GM19397 (cell line): ENCODE measurements around the gene GUCA1C.

Experiments
- ATAC-seq: cut with Tn5 transposase; IDR thresholded peaks from one replicate; pipeline ENCODE4 v1.9.1; 2021; ENCODE audit warnings: mild to moderate bottlenecking, moderate library complexity; ENCODE audit not compliant: unreplicated experiment

GUCA1C gene, protein sequence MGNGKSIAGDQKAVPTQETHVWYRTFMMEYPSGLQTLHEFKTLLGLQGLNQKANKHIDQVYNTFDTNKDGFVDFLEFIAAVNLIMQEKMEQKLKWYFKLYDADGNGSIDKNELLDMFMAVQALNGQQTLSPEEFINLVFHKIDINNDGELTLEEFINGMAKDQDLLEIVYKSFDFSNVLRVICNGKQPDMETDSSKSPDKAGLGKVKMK

DNA sequence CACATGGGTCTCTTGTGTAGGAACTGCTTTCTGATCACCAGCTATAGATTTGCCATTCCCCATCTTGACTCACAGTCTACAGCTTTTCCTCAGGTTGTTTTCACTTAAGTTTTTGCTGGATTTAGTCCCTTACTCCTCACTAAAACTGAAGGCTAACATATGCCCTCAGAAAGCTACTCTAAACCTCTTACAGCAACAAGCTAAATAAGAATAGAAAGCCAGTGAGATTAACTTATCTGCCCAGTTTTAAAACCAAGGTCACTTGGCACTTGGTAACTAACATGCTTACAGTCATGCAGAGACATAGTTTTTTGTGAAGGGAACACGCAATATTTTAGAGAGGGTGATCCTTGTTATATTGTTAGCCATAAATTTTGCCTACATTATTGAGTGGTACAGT lies at the start of gene GUCA1C:
Gene GUCA1C (minus strand): TSS at position 180 of the 400 bp plus-strand sequence. CDS start 117 bp downstream, at position 63.
- ATAC-seq, result no peak

DNA sequence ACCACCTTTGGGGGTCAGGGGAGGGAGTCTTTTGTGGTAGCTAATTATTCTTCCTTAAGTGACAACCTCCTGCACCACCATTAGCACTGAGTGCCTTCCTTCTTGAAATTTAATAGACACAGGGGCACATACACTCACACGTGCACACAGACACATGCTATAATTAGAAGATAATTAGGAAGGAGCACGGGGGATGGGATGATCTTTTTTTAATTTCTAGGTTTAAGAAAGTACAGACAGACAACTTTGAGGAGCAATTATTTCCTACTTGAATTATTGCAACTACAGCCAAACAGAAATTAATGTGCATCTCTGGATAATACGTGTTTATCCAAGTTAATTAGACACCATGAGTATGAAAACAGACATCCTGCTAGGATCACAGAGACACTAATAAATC lies 44.8 kb upstream of the GUCA1C start:
- no peak for ATAC-seq

DNA sequence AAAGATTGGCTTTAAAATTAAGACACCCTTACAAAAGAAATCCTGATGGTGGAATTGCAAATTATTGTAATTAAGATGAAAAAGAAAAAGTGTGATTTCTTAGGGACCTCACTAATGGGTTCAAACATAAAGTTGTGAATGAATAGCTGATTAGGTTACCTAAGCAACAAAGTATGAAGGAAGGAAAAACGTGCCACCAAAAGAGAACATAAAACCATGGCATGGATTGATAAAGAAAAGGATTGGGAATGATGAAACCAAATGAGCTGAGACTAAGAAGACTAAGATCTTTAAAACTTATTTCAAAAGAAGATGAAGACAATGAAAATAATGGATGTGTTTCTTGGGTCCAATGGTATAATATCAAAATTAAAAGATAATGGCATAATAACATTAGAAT lies 32.2 kb upstream of the GUCA1C start:
- ATAC-seq, result no peak

DNA sequence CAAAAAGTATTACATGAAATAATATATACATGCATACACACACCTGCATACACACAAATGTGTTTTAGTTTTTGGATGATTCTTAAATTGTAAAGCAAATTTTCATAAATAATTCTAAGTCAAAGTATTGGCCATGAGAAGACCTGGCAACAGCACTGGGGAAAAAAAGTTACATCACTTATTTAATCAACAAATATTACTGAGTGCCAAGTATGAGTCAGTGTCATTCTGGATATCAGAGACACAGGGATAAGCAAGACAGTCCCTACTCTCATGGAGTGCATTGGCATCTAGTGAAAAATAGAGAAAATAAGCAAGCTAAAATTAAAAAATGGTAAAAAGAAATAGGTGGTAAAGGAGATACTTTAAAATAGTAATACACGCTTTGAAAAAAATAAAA lies 29.4 kb upstream of the GUCA1C start:
- no peak for ATAC-seq

DNA sequence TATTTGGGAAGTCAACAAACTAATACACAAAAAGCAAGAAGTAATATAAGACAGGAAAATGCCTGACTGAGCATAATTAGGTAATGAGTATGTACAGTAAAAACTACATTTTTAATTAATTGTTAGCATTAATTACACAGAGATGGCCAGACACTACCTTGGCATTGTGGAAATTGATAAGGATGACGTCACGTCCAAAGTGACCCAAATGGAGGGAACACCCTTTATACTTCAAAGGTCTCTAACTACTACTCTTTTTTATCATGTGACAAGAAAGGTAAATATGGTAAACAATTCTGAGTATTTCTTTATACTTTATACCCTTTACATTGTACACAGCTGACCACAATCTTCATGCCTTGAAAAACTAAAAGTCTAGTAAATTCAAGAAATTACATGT lies 22.4 kb upstream of the GUCA1C start:
- no peak for ATAC-seq

DNA sequence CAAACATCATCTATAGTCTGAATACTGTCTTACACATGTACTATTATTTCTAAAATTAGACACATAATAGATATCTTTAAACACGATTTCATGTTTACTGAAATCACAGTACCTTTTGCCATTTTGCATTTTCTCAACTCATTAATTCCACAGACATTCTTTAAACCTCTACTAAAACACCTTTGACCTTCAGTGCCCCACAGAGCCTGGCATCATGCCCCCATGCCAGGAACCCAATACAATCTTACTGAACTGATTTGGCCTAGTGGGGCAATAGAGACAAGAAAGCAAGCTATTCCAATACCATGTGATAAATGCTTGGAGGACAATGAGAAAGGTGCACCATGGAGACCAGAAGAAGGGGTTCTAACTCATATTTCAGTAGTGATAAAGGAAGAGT lies 19.3 kb upstream of the GUCA1C start:
- no peak for ATAC-seq

DNA sequence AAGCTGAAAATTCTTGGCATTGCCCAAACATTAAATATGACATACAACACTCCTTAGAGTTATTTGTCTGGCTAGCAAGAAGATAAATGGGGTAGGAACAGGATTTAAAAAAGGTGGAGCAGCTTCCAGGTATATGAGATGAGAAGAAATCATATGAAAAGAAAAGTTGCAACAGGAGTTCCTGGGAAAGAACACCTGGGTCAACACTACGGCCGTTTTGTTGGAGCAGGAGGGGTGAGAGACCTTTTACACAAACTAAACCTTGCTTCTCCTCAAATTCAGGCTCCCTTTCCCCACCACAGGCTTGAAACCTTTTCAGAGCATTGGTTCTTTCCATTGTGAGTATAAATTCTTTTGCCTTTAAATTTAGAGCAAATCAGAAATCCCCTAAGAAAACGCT lies 18.8 kb upstream of the GUCA1C start:
- ATAC-seq, result no peak

DNA sequence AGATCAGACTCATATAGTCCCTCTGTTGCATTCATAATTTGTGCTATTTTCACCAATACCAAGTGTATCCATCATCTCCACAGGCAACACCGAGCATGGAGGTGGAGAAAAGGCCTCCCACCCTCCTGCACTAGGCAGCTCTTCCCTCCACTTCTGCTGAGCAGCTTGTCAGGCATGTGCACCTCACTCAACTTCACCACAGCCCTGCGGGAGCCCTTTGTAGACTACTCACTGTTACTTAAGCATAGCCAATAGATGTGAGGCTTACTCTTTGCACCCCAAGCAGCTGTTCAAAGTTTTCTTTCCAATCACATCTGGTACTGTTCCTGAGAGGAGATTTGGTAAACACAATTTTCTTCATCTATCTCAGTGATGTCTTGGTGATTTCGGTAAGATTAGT lies 16.9 kb upstream of the GUCA1C start:
- no peak for ATAC-seq

DNA sequence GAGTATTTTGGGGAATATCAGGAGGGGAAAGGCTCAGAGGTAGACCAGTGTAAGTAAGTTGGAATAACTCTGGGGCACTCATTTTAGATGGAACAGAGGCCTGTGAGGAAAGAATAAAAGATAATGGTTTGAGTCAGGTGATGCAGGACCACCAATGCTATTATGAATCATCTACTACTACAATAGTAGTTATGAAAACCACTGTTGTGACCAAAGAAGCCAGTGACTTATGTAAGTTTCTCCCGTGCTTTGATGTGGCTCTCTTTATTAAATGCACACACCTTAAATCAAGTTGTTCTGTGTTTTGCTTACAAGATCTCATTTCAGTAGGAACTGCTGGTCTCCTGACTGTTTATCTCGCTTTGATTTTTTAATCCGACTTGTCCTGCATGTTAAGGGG lies 13.1 kb upstream of the GUCA1C start:
- no peak for ATAC-seq

DNA sequence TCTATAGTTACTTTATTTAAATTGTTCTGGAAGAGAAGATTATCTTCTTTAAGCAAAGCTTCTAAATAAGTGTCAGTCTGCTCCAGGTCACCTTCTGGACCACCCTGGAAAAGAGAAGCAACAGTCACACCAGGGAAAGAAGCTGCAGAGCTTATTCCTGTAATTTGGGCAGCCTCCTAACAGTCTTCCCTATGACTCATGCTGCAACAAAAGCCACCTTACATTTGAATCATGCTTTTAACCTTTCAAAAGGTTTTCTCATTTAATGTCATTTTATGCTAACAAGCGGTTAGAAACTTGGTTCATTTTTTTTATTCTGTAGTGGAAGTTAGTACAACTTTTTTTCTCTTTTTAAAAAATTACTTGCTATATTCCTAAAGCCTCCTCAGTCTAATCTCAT lies 5.3 kb upstream of the GUCA1C start:
- no peak for ATAC-seq

DNA sequence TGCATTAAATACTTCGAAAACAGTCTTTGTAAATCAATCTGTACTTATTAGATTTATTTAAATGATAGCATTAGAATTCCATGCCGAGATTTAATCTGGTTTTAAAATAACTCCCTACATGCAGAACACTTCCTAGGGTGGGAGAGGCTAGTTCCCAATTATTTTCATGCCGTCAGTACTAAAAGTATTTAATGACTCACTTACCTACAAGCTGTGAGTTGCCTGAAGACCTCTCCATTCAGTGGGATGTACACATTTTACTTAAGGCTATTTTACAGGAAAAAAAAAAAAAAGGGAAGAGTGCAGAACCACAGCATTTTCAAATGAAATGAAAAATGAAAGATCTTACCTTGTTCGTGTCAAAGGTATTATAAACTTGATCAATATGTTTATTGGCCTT lies 469 bp downstream of the GUCA1C start:
- ATAC-seq, result no peak

DNA sequence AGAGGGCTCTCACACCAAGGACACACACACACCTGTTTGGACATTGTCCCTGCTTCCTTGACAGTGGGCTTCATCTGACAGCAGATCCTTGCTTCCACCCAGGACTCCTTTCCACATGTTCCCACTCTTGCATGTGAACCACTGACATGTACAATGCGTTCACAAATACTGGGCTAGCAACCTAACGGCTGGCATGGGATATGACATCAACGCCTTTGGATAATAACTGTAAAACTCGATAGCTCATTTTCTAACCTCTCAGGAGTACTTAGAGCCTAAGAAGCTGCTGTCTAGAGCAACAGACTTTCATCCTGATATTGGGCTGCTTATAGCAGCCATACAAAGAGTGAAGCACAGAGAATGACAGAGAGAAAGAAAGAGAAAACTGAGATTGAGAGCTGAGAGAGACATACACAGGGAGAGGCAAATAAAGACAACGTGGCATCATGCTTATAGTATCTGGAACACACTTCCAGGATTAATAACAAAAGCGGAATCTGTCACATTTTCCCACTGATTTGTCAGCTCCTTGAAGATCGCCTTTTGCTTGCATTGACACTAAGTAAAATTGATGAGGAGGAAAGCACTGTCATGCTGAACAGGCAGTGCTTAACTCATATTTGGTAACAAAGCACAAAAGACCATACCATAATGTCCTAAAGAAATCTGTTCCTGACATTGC lies 1.7 kb downstream of the GUCA1C start:
- ATAC-seq, result no peak

DNA sequence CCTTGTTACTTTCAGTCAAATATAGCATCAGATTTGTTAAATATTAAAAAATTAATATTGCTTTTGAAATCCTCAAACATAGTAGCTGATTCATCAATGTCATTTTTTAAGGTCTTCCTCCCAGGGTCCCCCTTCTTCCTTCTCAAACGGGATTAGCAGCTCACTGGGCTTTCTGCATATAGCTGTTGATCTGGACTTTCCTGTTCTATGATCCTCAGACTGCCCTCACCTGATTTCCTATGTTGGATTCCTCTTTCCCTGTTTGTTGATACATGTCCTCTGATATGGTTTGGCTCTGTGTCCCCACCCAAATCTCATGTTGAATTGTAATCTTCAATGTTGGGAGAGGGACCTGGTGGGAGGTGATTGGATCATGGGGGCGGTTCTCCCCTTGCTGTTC lies 5.8 kb downstream of the GUCA1C start:
- ATAC-seq, result no peak

DNA sequence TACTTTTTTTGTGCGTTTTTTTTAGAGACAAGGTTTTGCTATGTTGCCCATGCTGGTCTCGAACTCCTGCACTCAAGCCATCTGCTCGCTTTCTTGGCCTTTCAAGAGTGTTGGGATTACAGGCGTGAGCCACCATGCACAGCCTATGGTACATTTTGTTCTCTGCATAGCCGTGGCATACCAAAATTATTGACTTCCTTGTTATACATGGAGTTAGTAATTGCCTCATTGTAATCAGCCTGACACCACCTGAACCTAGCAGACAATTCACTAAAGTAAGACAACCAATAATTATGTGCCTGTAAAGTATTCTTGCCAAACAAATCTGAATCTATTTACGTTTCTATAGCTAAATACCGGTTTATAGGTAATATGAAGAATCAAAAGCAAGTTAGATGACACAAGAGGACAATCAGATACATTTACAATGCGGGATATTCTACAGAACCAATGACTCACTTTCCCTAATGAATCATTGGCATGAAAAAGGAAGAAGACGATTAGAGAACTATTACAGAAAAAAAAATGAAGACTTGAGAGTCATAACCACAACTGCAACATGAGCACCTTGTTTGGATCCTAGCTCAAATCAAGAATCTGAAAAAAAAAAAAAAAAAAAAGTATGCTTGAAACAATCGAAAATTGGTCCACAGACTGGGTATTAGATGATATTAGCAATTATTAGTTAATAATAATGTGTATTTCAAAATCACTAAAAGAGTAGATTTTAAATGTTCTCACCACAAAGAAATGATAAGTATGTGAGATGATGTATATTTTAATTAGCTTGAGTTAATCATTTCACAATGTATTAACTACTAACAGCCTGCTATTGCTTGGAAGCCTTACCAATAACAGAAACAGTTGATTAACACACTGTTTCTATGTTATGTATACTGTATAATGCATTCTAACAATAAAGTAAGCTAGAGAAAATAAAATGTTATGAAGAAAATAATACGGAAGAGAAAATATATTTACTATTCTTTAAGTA lies 7.1 kb downstream of the GUCA1C start:
- no peak for ATAC-seq

DNA sequence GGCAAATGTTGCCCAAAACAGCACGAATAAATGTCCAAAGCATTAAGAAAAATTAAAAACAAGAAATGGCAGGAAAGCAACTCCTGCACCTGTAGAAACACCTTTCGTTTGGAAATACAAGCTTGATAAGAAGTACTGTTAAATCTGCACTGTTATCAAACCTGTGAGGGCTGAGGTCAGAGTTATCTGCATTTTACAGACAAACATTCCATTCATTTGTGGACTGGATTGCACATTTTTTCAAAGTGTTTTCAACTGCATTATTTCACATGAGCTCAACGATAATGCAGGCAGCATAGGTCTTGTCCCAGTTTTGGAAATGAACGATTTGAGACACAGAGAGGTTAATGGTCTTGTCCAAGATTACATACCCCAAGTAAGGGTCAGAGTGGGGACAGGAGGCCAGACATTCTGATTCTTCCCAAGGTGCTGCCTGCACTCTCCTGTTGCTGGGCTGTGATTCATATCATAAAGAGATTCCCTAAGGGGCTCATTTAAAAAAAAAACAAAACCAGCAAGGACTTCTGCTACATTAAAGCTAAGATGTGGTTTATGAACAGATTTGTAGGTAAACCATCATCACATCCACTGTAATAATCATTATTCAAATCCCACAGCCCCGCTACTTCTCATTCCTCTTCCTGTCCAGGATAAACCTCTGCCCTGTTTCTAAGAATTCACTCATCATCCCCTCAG lies 13.0 kb downstream of the GUCA1C start:
- no peak for ATAC-seq

DNA sequence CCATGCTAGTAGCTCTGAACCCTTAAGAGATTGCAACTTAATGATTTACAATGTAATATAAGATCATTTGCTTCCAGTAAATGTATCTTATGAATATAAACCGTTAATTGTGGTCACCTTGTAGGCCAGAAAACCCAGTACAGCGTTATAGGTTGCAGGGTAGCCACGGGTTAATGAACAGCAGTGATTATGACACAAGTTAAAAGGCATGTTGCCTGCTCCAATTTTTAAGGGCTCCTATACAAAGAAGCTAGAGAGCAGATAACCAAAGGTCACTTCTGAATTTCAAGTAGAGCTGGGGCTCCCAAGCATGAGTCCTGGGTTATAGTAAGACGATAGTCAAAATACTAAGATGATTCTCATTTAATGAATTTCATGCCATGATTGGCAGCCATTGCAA lies 13.5 kb downstream of the GUCA1C start:
- ATAC-seq, result no peak

DNA sequence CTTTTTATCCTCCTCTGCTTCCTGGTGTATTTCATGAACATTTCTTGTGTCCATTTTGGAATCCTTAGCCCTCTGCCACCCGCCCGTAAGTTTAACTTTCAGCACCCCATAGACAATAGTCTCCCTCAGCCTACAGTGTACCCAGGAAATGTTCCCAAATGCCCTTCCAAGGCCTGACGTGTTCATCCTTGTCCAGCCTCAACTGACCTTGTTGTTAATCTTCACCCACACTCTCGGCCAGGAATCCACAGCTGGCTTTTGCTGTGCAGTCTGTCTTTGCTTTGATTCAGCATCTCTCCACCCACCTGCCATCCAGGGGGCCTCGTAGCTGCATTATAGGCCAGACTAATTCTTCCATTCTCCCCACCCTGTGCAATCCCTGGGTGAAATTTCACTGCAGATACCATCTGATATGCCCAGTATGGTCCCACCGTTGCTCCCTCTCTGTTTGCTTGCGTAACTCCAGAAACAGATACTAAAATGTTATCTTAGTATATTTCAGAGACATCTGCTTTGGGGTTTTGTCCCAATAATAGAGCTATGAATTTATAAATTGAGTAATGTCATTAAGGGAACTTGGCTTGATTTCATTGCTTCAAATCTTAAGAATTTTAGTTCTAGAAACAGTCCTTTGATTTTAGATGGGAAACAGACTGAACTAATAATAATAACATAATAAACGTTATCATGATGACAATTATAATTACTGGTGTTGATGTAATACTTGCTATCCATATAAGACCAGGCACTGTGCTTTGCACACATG lies 16.6 kb downstream of the GUCA1C start:
- no peak for ATAC-seq

DNA sequence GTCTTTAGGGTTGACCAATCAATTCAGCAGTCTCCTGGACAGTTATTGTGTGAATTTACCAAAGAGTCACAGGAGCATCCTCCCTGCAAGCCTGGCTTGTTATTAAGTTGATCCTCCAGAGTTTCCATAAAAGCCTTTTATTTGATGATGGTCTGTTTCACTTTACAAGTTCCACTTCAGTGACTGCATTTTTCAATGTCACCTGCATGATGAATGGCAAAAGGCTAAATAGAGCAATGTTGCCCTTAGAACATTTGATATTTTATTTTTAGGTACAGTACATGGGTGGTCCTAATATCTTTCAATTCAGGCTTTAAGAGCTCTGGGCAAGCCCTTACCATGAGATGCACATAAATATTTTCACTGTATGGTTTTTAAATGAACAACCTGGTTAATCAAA lies 22.6 kb downstream of the GUCA1C start:
- ATAC-seq, result no peak

DNA sequence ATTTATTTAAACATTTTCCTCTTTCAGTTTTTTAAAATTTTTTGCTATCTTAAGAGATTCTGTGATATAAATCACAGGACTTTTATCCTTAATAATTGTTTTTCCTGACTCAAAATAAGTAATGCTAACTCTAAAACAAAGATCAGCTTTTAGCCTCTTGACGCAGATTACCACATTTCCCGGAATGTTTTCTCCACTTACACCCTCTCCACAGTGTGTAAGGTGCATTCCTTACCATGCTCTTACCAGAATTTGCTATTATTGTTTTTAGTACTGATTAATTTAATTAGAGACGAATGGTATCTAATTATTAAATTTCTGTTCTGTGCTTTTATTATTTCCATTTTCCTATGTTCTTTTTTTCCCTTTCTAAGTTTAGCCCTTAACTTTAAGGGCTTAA lies 34.8 kb downstream of the GUCA1C start:
- no peak for ATAC-seq
